C4-2B (cell line): ENCODE data around the gene CBX5.
"Not testable (repeated sequence)": the region's sequence is repeated elsewhere in the genome, so short reads cannot be mapped to it uniquely, and the experiment has no call there.

Source experiments
- CTCF ChIP-seq: fragments of 450-650 bp; conservative IDR thresholded peaks from 2 replicates; pipeline ENCODE4 v1.5.1; 2017; ENCODE audit warnings: mild to moderate bottlenecking
- ZFX ChIP-seq: fragments of 450-650 bp; IDR thresholded peaks from 2 replicates; pipeline ENCODE4 v1.6.1; 2017

- TF ChIP-seq CTCF, ZFX: not testable (repeated sequence)
Observed at GRCh38 chr12:54284070-54284780, 4.3 kb upstream of the CBX5 start.
